Measurements from ENCODE around the gene MYO18A.

GRCh38 chr17:29197516-29198272 lies 17.5 kb upstream of the MYO18A start:
- TF ChIP-seq CTCF (IDR thresholded peaks at IDR 0.05; ENCODE audit: insufficient read depth, low read length) (no peak), REST (IDR thresholded peaks at IDR 0.05; ENCODE audit: insufficient replicate concordance, low read depth) (no peak), GABPA (IDR thresholded peaks at IDR 0.05; ENCODE audit: low read depth) (no peak)
